A172 (cell line): ENCODE data around the gene CALML6. TPM values are rescaled to one million over a fixed set of nuclear protein-coding genes. Genes with fewer than 3 reads are reported as not detected.
"Not testable (repeated sequence)": the region's sequence is repeated elsewhere in the genome, so short reads cannot be mapped to it uniquely, and the experiment has no call there.

Source experiments
- DNase-seq: peaks from one replicate; pipeline ENCODE4 v3.0.0-alpha.2; 2015; ENCODE audit warnings: low spot score
- total RNA-seq: library from RNA; depleted of rRNA; stranded (reverse); fragments of >200 nt; shearing (Covaris generic); gene quantifications from 2 replicates; pipeline ENCODE4 v1.2.3, GENCODE V29; 2014; rRNA removed

CALML6 gene
- not detected in 2 replicates for total RNA-seq

- DNase-seq = no peak
These were observed at the start of gene CALML6 for GRCh38 chr1:1914971-1915692. CALML6 (plus strand) TSS chr1:1915260; CDS start chr1:1915281, 21 bp downstream.

- no peak for DNase-seq
These were observed 47.9 kb upstream of the CALML6 start for GRCh38 chr1:1867164-1867563.

- DNase-seq = no peak
These were observed 45.6 kb upstream of the CALML6 start for GRCh38 chr1:1869469-1869868.

- DNase-seq = no peak
These were observed 42.6 kb upstream of the CALML6 start for GRCh38 chr1:1872329-1872994.

GRCh38 chr1:1873186-1873585, 41.9 kb upstream of the CALML6 start:
- DNase-seq = no peak

GRCh38 chr1:1874901-1875300, 40.2 kb upstream of the CALML6 start:
- no peak for DNase-seq

GRCh38 chr1:1875932-1876331, 39.1 kb upstream of the CALML6 start:
- DNase-seq = no peak

- no peak for DNase-seq
These were observed 38.6 kb upstream of the CALML6 start for GRCh38 chr1:1876335-1876930.

GRCh38 chr1:1877865-1878436, 37.1 kb upstream of the CALML6 start:
- DNase-seq = no peak

GRCh38 chr1:1879942-1880341, 35.1 kb upstream of the CALML6 start:
- no peak for DNase-seq

- DNase-seq = no peak
These were observed 34.3 kb upstream of the CALML6 start for GRCh38 chr1:1880617-1881312.

GRCh38 chr1:1881727-1882126, 33.3 kb upstream of the CALML6 start:
- DNase-seq = no peak

GRCh38 chr1:1883092-1883873, 31.8 kb upstream of the CALML6 start:
- no peak for DNase-seq

- not testable (repeated sequence) for DNase-seq
These were observed 31.2 kb upstream of the CALML6 start for GRCh38 chr1:1883890-1884289.

GRCh38 chr1:1889090-1889750, 25.8 kb upstream of the CALML6 start:
- DNase-seq = no peak

GRCh38 chr1:1889847-1890505, 25.1 kb upstream of the CALML6 start:
- DNase-seq = peak; percentile 16

GRCh38 chr1:1890506-1891348, 24.3 kb upstream of the CALML6 start, which contains the start of gene GNB1:
GNB1 (minus strand) TSS chr1:1891087; CDS start chr1:1825453, 65,634 bp downstream.
- peak; percentile 41 for DNase-seq

GRCh38 chr1:1891349-1892078, 23.5 kb upstream of the CALML6 start:
- peak; percentile 23 for DNase-seq
